HG02884 (cell line): ENCODE results near the gene CCDC117.
"Not testable (repeated sequence)": the region's sequence is repeated elsewhere in the genome, so short reads cannot be mapped to it uniquely, and the experiment has no call there.

ENCODE experiments used
- ATAC-seq: cut with Tn5 transposase; IDR thresholded peaks from one replicate; pipeline ENCODE4 v1.9.1; 2021; ENCODE audit warnings: mild to moderate bottlenecking, moderate library complexity; ENCODE audit not compliant: unreplicated experiment

CCDC117 gene, protein sequence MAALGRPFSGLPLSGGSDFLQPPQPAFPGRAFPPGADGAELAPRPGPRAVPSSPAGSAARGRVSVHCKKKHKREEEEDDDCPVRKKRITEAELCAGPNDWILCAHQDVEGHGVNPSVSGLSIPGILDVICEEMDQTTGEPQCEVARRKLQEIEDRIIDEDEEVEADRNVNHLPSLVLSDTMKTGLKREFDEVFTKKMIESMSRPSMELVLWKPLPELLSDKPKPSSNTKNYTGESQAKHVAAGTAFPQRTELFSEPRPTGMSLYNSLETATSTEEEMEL

DNA sequence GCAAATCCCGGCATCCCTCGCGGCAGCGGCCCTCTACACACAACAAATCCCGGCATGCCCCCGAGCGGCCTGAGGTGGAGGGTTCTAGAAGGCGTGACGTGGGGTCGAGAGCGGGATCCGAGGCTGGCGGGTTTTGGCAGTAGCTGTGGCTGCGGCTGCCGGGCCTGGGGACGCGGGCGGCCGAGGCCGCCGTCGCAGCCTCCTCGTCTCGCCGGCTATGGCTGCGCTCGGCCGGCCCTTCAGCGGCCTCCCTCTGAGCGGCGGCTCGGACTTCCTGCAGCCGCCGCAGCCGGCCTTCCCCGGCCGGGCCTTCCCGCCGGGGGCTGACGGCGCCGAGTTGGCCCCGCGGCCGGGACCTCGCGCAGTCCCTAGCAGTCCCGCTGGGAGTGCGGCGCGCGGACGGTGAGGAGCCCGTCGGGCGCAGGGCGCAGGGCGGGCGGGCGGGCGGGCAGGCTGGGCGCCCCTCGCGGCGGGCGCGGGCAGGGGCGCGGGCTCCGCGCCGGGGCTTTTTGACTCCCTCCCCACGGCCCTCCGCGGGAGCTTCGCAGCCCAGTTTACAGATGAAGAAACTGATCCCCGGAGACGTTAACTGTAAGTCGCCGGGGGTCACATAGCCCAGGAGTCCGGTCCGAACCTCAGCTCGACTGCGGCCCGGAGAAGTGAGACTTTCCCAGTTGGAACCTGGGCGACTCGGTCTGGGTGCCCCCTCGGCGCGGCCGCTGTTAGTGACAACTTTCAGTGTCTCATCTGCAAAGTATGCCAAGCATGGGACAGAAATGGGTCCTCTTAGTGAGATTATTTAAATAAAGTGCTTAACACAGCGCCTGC is at the start of gene CCDC117:
Gene CCDC117, plus strand, starts transcription at position 63 of the 828 bp plus-strand sequence. Its CDS starts 155 bp downstream, at position 218.
- peak; percentile 78 for ATAC-seq

DNA sequence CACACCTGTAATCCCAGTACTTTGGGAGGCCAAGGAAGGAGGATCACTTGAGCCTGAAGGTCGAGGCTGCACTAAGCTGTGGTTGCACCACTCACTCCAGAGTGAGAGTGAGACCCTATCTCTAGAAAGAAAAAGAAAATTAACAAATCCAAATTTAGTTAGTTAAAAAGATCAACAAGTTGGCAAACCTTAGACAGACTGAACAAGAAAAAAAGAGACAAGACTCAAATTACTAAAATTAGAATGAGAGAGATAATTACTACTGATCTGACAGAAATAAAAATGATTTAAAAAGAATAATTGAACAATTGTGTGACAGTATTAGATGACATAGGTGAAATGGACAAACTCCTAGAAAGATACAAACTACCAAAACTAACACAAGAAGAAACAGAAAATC is 44.5 kb upstream of the CCDC117 start:
- ATAC-seq = no peak

DNA sequence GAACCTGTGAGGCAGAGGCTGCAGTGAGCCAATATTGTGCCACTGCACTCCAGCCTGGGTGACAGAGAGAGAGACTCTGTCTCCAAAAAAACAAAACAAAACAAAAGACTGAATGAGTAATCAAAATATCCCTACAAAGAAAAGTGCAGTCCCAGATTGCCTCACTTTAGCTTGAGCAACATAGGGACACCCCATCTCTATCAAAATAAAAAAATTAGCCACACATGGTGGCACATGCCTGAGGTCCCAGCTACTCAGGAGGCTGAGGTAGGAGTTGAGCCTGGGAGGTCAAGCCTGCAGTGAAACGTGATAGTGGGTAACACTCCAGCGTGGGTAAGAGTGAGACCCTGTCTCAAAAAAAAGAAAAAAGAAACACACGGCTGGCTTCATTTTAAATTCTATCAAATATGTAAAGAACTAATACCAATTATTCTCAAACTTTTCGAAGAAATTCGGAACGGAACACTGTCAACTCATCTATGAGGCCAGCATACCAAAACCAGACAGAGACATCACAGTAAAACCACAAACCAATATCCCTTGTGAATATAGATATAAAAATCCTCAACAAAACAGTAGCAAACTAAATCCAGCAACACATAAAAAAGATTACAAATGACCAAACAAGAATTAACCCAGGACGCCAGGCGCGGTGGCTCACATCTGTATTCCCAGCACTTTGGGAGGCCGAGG is 43.7 kb upstream of the CCDC117 start:
- ATAC-seq = no peak

DNA sequence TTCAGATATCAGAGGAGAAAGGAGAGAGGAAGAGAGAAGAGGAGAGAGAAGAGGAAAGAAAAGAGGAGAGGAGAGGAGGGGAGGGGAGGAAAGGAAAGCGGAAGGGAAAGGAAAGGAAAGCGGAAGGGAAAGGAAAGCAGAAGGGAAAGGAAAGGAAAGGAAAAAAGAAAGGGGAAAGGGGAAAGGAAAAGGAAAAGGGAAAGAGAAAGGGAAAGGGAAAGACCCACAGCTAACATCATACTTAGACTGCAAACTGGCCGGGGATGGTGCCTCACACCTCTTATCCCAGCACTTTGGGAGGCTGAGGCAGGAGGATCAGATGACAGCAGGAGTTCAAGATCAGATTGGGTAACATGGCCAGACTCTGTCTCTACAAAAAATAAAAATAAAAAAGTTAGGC is 42.3 kb upstream of the CCDC117 start:
- no peak for ATAC-seq

DNA sequence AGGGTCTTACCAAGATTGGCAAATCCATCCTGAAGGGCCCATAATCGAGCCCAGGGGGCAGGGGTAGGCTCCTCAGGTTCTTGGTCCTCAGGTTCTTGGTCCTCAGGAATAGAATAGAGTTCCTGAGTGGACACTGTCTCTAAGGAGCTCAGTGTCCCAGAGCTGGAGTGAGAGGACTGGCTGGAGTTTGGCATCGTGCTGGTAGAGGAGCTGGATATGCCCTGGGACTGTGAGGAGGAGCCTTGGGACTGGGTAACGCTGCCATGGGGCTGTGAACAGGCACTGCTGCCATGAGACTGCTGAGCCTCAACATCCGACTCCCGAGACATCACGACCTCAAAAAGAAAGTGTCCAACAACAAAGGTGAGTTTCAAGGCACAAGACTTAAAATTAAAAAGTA is 38.1 kb upstream of the CCDC117 start:
- ATAC-seq = no peak

DNA sequence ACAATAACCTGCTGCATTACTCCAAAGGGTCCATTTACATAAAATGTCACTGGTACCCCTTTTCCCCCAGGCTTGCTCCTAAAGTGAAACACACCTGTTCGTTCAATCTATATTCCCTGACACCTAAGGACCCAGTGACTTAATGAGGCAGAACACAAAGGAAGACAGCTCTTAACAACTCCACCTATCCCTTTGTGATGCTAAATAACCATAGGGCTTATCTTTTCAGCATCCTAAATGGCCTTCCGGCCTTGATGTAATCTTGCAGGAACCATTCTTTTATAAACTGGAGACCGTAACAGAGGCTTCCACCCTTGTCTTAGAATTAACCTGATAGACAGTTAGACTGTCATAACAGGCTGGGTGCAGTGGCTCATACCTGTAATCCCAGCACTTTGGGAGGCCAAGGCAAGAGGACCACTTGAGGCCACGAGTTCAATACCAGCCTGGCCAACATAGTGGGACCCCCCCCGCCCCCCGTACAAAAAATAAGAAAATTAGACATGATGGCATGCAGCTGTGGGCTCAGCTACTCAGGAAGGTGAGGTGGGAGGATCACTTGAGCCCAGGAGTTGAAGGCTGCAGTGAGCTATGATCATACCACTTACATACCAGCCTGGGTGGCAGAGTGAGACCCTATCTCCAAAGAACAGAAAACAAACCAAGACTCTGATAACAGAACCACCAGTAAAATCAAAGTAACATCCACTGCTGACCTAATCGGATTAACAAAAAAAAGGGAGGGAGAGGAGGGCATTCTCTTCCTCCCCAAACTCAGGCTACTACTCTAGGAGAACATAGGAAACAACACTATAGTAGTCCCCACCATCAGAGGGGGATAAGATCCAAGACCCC is 36.0 kb upstream of the CCDC117 start:
- no peak for ATAC-seq

DNA sequence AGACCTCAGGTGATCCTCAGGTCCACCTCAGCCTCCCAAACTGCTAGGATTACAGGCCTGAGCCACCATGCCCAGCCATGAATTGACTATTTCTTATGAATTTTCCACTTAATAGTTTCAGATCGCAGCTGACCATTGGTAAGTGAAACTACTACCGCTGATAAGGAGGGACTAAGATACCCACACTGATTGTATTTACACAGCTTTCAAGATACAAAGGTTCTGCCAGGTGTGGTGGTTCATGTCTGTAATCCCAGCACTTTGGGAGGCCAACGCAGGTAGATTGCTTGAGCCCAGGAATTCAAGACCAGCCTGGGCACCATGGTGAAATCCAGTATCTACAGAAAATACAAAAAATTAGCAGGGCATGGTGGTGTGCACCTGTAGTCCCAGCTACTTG is 34.8 kb upstream of the CCDC117 start:
- no peak for ATAC-seq

DNA sequence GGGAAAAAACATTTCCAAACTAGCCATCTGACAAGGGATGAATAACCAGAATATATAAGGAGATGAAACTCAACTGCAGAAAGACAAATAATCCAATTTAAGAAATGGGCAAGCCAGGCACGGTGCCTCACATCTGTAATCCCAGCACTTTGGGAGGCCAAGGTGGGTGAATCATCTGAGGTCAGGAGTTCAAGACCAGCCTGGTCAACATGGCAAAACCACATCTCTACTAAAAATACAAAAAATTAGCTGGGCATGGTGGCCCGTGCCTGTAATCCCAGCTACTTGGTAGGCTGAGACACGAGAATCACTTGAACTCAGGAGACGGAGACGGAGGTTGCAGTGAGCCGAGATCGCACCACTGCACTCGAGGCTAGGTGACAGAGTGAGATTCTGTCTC is 33.6 kb upstream of the CCDC117 start:
- not testable (repeated sequence) for ATAC-seq

DNA sequence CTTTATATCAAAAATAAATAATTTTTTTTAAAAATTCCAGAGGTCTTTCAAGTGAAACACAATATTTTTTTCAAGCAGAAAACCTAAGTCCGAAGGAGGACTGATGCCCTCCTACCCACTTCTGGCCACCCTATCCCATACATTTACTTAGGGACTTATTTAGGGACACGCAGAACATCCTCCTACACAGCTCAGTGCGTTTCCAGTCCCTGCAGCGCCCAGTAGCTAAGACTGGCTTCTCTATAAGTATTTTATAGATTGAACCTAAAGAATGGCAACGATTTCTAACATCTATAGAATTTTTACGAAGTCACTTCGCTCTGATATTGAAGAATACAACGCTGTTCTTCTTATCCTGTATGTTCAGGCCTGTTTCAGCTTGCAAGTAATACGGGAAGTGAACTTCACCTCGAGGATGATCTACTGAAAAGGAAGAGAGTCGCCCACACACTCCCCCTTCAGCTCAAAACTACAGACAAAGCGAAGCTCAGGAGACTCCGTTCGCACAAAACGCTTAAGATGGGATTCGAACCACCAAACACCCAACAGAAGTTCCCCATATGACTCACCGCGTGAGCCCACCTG is 31.2 kb upstream of the CCDC117 start:
- ATAC-seq = no peak

DNA sequence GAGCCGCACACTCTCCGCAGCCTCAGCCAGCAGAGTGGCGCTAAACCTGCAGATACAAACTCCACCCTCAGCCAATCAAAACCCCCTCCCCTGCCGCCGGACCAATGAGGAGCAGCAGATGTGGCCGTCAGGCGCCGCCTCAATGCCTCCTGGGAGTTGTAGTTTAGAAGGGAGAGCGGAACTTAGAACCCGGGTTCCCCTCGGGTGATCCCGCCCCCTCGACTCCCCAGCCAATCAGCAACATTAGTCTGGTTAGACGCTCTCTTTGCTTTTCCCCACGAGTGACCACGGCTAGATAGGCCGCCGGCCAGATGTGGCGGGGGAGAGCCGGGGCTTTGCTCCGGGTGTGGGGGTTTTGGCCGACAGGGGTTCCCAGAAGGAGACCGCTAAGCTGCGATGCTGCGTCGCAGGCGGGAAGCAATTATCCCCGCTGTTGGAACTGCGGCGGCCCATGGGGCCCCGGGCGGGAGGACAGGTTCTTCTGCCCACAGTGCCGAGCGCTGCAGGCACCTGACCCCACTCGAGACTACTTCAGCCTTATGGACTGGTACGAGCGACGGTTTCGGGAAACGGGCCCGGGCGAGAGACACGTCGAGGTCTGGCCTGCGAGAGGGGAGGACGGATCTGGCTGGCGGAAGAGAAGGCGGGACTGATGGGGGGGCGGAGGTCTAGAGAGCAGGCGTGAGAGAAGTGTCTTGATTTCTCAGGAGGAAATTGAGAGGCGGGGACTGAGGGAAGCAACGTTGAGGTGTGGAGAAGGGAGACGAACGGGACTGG is 30.5 kb upstream of the CCDC117 start, which contains the start of the genes CHEK2 and HSCB:
Gene CHEK2, minus strand, starts transcription at position 36 of the 777 bp plus-strand sequence. CDS start 7,099 bp downstream, outside the sequence.
Gene HSCB, plus strand, starts transcription at position 255 of the 777 bp plus-strand sequence. Its CDS starts 57 bp downstream, at position 312.
- ATAC-seq = peak; percentile 85

DNA sequence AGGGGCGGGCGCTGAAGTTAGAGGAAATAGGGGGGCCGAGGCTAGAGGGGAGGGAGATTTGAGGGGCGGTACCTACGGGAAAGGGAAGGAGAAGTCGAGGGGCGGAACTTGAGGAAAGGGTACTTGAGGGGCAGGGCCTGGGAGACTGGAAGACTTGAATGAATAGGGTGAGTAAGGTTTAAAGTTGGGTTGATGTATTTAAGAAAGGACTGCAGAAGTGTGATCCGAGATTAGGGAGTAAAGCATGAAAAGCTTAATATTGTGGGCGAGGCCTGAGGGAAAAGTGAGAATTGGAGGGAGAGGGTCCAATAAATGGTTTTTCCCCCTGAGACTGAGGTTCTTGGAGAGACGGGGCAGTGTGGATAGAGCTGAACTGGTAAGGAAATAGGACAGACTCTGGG is 29.9 kb upstream of the CCDC117 start:
- ATAC-seq = no peak

DNA sequence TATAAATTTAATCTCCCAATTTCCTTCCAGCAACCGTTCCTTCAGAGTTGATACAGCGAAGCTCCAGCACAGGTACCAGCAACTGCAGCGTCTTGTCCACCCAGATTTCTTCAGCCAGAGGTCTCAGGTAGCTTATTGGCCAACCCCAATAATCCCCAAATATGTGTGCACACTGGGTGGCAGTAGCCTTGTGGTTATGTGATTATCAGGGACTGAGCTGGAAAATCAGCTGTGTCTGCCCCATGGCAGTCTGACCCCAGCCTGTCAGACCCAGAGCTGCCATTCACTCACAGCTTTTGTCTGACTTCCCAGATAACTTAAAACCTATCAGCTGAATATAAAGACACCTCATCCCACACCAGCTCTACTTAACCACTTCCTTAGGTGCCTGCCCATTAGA is 28.6 kb upstream of the CCDC117 start:
- no peak for ATAC-seq

DNA sequence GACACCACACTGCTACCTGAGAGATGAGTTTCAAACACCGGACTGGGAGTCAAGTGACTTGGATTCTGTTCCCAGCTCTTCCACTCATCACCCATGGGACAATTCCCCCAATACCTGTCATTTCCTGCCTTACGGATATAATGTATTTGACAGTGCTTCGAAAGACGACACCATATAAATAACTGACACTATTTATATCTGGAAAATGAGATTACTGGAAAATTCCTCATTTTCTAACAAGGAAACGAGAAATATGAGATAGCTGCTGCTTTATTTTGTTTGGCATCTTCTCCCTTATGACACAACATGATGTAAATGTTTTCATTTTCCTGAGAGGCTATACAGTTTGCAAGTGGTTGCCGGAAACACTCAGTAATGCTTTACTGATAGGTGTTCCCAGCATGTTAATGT is 22.0 kb upstream of the CCDC117 start:
- no peak for ATAC-seq

DNA sequence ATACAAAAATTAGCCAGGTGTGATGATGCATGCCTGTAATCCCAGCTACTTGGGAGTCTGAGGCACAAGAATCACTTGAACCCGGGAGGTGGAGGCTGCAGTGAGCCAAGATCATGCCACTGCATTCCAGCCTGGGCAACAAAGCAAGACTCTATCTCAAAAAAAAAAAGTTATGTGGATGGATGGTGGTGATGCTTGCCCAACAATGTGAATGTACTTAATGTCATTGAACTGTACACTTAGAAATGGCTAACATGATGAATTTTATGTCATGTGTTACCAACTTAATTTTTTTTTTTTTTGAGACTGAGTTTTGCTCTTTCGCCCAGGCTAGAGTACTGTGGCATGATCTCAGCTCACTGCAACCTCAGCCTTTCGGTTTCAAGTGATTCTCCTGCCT is 18.0 kb upstream of the CCDC117 start:
- ATAC-seq = not testable (repeated sequence)

DNA sequence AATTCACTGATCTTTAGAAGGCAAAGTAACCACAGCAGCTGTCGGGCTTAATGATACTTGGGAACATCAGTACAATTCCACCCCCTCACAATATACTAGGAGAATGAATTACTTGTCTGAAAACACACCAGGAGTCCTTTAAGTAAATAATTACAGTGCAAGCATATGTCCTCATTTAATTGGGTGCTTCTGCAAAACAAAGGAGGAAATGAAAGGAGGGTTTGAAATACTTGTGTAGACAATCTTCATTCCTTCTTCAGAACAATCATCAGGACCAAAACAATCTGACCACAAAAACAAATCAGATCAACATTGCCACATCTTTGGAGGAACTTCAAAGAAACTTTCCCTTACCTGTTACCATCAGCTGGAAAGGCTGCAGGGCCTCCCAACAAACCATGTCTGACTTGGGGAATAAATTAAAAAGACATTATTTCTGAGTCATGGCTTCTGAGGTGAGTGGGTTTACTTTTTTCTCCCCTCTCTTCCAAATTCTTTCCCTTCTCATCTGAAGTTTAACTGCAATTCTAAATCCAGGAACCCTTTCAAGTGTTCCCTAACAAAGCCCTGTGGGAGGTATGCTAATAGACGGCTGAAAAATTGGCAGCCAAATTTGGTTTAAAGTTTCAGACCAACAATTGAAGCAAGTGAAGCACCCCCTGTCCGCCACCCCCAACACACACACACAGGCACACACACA is 12.5 kb upstream of the CCDC117 start:
- ATAC-seq = no peak

DNA sequence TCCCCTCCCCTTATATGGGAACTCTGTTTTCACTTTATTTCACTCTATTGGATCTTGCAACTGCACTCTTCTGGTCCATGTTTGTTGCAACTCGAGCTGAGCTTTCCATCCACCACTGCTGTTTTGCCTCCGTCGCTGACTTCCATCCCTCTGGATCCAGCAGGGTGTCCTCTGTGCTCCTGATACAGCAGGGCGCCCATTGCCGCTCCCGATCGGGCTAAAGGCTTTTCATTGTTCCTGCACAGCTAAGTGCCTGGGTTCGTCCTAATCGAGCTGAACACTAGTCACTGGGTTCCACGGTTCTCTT is 11.1 kb upstream of the CCDC117 start:
- no peak for ATAC-seq

DNA sequence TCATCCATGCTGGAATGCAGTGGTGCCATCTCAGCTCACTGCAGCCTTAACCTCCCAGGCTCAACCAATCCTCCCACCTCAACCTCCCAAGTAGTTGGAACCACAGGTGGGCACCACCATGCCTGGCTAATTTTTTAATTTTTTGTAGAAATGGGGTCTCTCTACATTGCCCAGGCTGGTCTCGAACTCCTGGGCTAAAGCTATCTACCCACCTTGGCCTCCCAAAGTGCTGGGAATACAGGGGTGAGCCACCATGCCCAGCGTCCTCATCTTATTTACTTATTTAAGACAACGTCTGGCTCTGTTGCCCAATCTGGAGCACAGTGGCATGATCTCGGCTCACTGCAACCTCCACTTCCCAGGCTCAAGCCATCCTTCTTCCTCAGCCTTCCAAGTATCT is 10.5 kb upstream of the CCDC117 start:
- ATAC-seq = not testable (repeated sequence)

DNA sequence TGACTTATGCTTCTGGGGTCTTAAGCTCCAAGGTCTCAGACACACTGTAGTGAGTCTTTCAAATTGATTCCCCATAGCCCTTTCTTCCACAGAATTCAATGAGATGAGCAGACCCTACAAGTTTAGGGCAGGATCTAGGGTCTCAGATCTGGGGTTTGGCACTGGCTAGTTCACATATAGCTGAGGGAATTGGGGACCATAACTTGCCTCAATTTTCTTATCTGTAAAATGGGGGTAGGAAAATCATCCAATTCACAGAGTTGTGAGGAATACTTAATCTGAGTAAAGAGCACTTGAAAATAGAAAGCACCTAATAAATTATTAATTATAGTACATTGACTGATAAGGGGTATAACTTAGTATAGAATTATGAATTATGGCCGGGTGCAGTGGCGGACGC is 5.9 kb upstream of the CCDC117 start:
- ATAC-seq = no peak
